Stimulated activated CD8-positive, alpha-beta memory T cell treated with anti-CD3 and anti-CD28 coated beads, Interleukin-2, amount 100 ng/mL, for 1 hour (primary cell): Measurements from ENCODE around the gene COPS3.

Experiments used
- DNase-seq, 2 donors: peaks; one replicate each; pipeline ENCODE4 v3.0.0-alpha.2; 2020; ENCODE audit warnings: low read depth in 2 of 2

Gene COPS3

GRCh38 chr17:17216776-17217175 is 64.3 kb downstream of the COPS3 start:
- DNase-seq = no peak

- DNase-seq = no peak
These were observed 64.8 kb downstream of the COPS3 start for GRCh38 chr17:17216236-17216635.

- DNase-seq = no peak
These were observed 65.5 kb downstream of the COPS3 start for GRCh38 chr17:17215575-17215974.

GRCh38 chr17:17214646-17215436 is 66.2 kb downstream of the COPS3 start:
- DNase-seq = no peak

- DNase-seq = no peak
These were observed 67.3 kb downstream of the COPS3 start for GRCh38 chr17:17213775-17214174.

GRCh38 chr17:17207998-17208397 is 73.0 kb downstream of the COPS3 start:
- DNase-seq = no peak

GRCh38 chr17:17206913-17207335 is 74.1 kb downstream of the COPS3 start:
- DNase-seq = no peak

GRCh38 chr17:17206124-17206912 is 74.7 kb downstream of the COPS3 start, which contains the start of gene PLD6:
PLD6 (minus strand) TSS chr17:17206333; CDS start chr17:17206286, 47 bp downstream.
- peak; percentile 73 to 77 for DNase-seq

- peak in 1 of 2 donors; percentile 21 for DNase-seq
These were observed 75.5 kb downstream of the COPS3 start for GRCh38 chr17:17205368-17206123.

GRCh38 chr17:17204635-17205231 is 76.3 kb downstream of the COPS3 start:
- DNase-seq = no peak

GRCh38 chr17:17204041-17204591 is 76.9 kb downstream of the COPS3 start:
- no peak for DNase-seq

GRCh38 chr17:17203173-17203730 is 77.8 kb downstream of the COPS3 start:
- DNase-seq = no peak

GRCh38 chr17:17201907-17202306 is 79.1 kb downstream of the COPS3 start:
- no peak for DNase-seq

GRCh38 chr17:17201271-17201670 is 79.8 kb downstream of the COPS3 start:
- DNase-seq = no peak

- no peak for DNase-seq
These were observed 80.2 kb downstream of the COPS3 start for GRCh38 chr17:17200831-17201230.

- no peak for DNase-seq
These were observed 80.7 kb downstream of the COPS3 start for GRCh38 chr17:17200311-17200710.

- DNase-seq = no peak
These were observed 82.8 kb downstream of the COPS3 start for GRCh38 chr17:17198281-17198680.

- no peak for DNase-seq
These were observed 84.3 kb downstream of the COPS3 start for GRCh38 chr17:17196776-17197175.
